OCI-M2 (cell line): ENCODE measurements around the gene DNAJC15.
"Not testable (repeated sequence)": the region's sequence is repeated elsewhere in the genome, so short reads cannot be mapped to it uniquely, and the experiment has no call there.

Source experiments
- DNase-seq: peaks from one replicate; lab custom pipeline; 2025; ENCODE audit not compliant: unreplicated experiment; lab: John Stamatoyannopoulos, UW

DNAJC15 gene

GRCh38 chr13:43003729-43004128, 19.7 kb upstream of the DNAJC15 start:
- DNase-seq = no peak

GRCh38 chr13:43005460-43006236, 17.7 kb upstream of the DNAJC15 start:
- no peak for DNase-seq

- DNase-seq = no peak
Measured at GRCh38 chr13:43006893-43007631, 16.3 kb upstream of the DNAJC15 start.

- DNase-seq = no peak
Measured at GRCh38 chr13:43008596-43008995, 14.8 kb upstream of the DNAJC15 start.

- no peak for DNase-seq
Measured at GRCh38 chr13:43009506-43009905, 13.9 kb upstream of the DNAJC15 start.

- DNase-seq = no peak
Measured at GRCh38 chr13:43014162-43014561, 9.2 kb upstream of the DNAJC15 start.

GRCh38 chr13:43016226-43016625, 7.2 kb upstream of the DNAJC15 start:
- DNase-seq = no peak

- DNase-seq = no peak
Measured at GRCh38 chr13:43019811-43020210, 3.6 kb upstream of the DNAJC15 start.

GRCh38 chr13:43020794-43021193, 2.6 kb upstream of the DNAJC15 start:
- no peak for DNase-seq

- no peak for DNase-seq
Measured at GRCh38 chr13:43021926-43022670, 1.3 kb upstream of the DNAJC15 start.

- DNase-seq = no peak
Measured at GRCh38 chr13:43022934-43023288, 475 bp upstream of the DNAJC15 start.

GRCh38 chr13:43026262-43026661, 2.9 kb downstream of the DNAJC15 start:
- no peak for DNase-seq

- no peak for DNase-seq
Measured at GRCh38 chr13:43030548-43030947, 7.2 kb downstream of the DNAJC15 start.

- DNase-seq = no peak
Measured at GRCh38 chr13:43031881-43032280, 8.5 kb downstream of the DNAJC15 start.

GRCh38 chr13:43033038-43033437, 9.7 kb downstream of the DNAJC15 start:
- DNase-seq = no peak

- DNase-seq = no peak
Measured at GRCh38 chr13:43036351-43037250, 13.2 kb downstream of the DNAJC15 start.

- no peak for DNase-seq
Measured at GRCh38 chr13:43039966-43040365, 16.6 kb downstream of the DNAJC15 start.

GRCh38 chr13:43040581-43041368, 17.4 kb downstream of the DNAJC15 start:
- DNase-seq = not testable (repeated sequence)

- no peak for DNase-seq
Measured at GRCh38 chr13:43041369-43041921, 18.1 kb downstream of the DNAJC15 start.
